Fibroblast of villous mesenchyme (primary cell): ENCODE measurements around the gene TRIM60. TPM values are rescaled to one million over a fixed set of nuclear protein-coding genes. Genes with fewer than 3 reads are reported as not detected.

Experiments
- DNase-seq: peaks from one replicate; pipeline ENCODE4 v3.0.0-alpha.2; 2010; ENCODE audit warnings: low read depth
- H3K4me3 ChIP-seq: 2 replicates; pipeline ENCODE4 v1.5.1; 2011; ENCODE audit warnings: low read depth, mild to moderate bottlenecking, low read length
- CTCF ChIP-seq: IDR thresholded peaks from 2 replicates; pipeline ENCODE4 v1.5.1; 2012; ENCODE audit warnings: low read depth, mild to moderate bottlenecking, low read length; ENCODE audit not compliant: insufficient read depth
- small RNA-seq: library from RNA; depleted of rRNA; stranded (forward); fragments of <200 nt; gene quantifications from one replicate; pipeline ENCODE3, GENCODE V24; 2012
- total RNA-seq: library from RNA; depleted of rRNA; stranded (reverse); fragments of >200 nt; gene quantifications from 2 replicates; pipeline ENCODE4 v1.2.3, GENCODE V29; 2012

The TRIM60 gene
- total RNA-seq, 1 donor: under 0.01 TPM

- peak; percentile 4 for DNase-seq
- no peak overlapping the region for H3K4me3 ChIP-seq
- no peak for TF ChIP-seq CTCF
Measured at GRCh38 chr4:165085946-165086345, 54.1 kb downstream of the TRIM60 start.

- no peak for TF ChIP-seq CTCF
- DNase-seq: no peak
Measured at GRCh38 chr4:165088366-165088765, 56.6 kb downstream of the TRIM60 start.

More at GRCh38 chr4:165088366-165088765, 56.6 kb downstream of the TRIM60 start:
- no peak overlapping the region for H3K4me3 ChIP-seq

Small RNA genes within 50 kb of the gene (small RNA-seq; reads per million reads assigned to genes)
- not detected for gene AC106872.12

Other genes with a start within 250 kb of the TRIM60 start
- not detected in 2 replicates for gene APELA, start 154.8 kb upstream of the TRIM60 start, total RNA-seq
- gene TRIM61, start 54.3 kb upstream of the TRIM60 start, total RNA-seq: 1.7 and 2.9 TPM in 2 replicates
- 0.32 TPM in 1 of 2 replicates, not detected in the other for gene TRIM75, start 21.9 kb downstream of the TRIM60 start, total RNA-seq
- gene TMEM192, start 80.9 kb downstream of the TRIM60 start, total RNA-seq: 6.8 and 11.7 TPM in 2 replicates
- 11.0 and 16.4 TPM in 2 replicates for gene KLHL2, start 175.6 kb downstream of the TRIM60 start, total RNA-seq